Esophagus squamous epithelium (tissue), 5 donors: ENCODE measurements around the gene SGCE. TPM values are rescaled to one million over a fixed set of nuclear protein-coding genes. Genes with fewer than 3 reads are reported as not detected.
A peak's percentile ranks its signal among the peaks of the same experiment; 100 is the strongest.

Experiments used
- DNase-seq: peaks from one replicate; lab custom pipeline; 2025; lab: John Stamatoyannopoulos, UW
- H3K27ac ChIP-seq, 4 donors: fragments of 200-600 bp; sonication (generic); one replicate each; pipeline ENCODE4 v1.5.1; 2016 to 2019; ENCODE audit warnings: mild to moderate bottlenecking in 1 of 4
- H3K27me3 ChIP-seq, 4 donors: fragments of 200-600 bp; sonication (generic); 1 replicate in 3 of 4; 2 replicates in 1 of 4; pipeline versions ENCODE4 v1.5.1 to v1.6.0; 2017 to 2021; ENCODE audit warnings: antibody characterized with exemption in 1 of 4
- H3K36me3 ChIP-seq, 3 donors: fragments of 200-600 bp; sonication (generic); one replicate each; pipeline ENCODE4 v1.5.1; 2016 to 2019
- H3K4me1 ChIP-seq, 3 donors: fragments of 200-600 bp; sonication (generic); one replicate each; pipeline ENCODE4 v1.5.1; 2017 to 2019
- H3K4me3 ChIP-seq, 4 donors: fragments of 200-600 bp; sonication (generic); 1 replicate in 3 of 4; 2 replicates in 1 of 4; pipeline ENCODE4 v1.5.1; 2016 to 2019; ENCODE audit warnings: mild to moderate bottlenecking in 2 of 4, moderate library complexity in 1 of 4
- H3K9me3 ChIP-seq, 3 donors: fragments of 200-600 bp; sonication (generic); one replicate each; pipeline ENCODE4 v1.5.1; 2016 to 2019
- POLR2A ChIP-seq, 4 donors: fragments of 450-650 bp; IDR thresholded peaks; one replicate each; pipeline ENCODE4 v1.6.1; 2017; ENCODE audit warnings: antibody characterized with exemption in 4 of 4, mild to moderate bottlenecking in 4 of 4, moderate library complexity in 3 of 4
- WGBS, 2 donors: methylation state at CpG; one replicate each; pipeline ENCODE4 v1.1.5; 2018; 5-methylcytosine and 5-hydroxymethylcytosine counted together
- intact Hi-C: fragments of 100-400 bp; cut with DNase I; formaldehyde crosslinking; loops from one replicate; pipeline ENCODE4 v1.15.0; 2022
- total RNA-seq, 4 donors: library from RNA; depleted of rRNA; stranded (reverse); fragments of >200 nt; gene quantifications; one replicate each; pipeline ENCODE4 v1.1.0, GENCODE V29; 2016
- TF ChIP-seq, protein P1 (sequence below), 6 experiments: fragments of 450-650 bp in 4 of 6; fragments of 200-600 bp in 2 of 6; sonication (generic) in 2 of 6; IDR thresholded peaks; one replicate each; pipeline ENCODE4 v1.5.1; 2016 to 2019; ENCODE audit warnings: antibody characterized with exemption in 6 of 6, mild to moderate bottlenecking in 4 of 6, moderate library complexity in 4 of 6
- donor health status: DM: yes; HTN: yes; CAD: no.

Gene SGCE
- total RNA-seq, 4 donors from 2014 or later, result 0.38 to 44.8 (median 13.2) TPM

DNA sequence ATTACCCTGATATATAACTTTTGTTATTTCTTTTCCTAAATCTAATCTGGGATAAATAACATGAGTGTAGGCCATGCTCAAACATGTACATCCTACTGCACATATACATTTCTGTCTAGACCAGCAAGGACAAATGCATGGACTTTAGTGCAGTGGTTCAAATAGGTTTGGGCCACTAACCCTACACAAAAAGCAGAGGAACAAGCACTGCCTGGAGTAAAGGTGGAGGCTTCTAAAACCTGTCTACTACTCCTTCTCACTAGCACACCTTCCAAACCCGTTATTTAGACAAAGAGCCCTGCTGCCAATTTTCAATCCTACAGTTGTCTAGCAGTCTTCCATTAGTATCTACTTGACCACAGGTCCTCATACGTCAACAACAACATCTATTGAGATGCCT is 34.8 kb downstream of the SGCE start:
- H3K27me3 ChIP-seq, result no peaks in the 10 kb centered on the region
- H3K4me1 ChIP-seq, result peaks cover 0 to 11% (median 3%) of the 10 kb centered on the region in 3 donors
- H3K4me3 ChIP-seq, result no peak overlapping the region
- H3K27ac ChIP-seq, result peak overlapping the region in 1 of 4 donors; percentile 40
- no peak for TF ChIP-seq POLR2A (IDR thresholded peaks at IDR 0.05)
- TF ChIP-seq, protein P1, sequence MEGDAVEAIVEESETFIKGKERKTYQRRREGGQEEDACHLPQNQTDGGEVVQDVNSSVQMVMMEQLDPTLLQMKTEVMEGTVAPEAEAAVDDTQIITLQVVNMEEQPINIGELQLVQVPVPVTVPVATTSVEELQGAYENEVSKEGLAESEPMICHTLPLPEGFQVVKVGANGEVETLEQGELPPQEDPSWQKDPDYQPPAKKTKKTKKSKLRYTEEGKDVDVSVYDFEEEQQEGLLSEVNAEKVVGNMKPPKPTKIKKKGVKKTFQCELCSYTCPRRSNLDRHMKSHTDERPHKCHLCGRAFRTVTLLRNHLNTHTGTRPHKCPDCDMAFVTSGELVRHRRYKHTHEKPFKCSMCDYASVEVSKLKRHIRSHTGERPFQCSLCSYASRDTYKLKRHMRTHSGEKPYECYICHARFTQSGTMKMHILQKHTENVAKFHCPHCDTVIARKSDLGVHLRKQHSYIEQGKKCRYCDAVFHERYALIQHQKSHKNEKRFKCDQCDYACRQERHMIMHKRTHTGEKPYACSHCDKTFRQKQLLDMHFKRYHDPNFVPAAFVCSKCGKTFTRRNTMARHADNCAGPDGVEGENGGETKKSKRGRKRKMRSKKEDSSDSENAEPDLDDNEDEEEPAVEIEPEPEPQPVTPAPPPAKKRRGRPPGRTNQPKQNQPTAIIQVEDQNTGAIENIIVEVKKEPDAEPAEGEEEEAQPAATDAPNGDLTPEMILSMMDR (IDR thresholded peaks at IDR 0.05), result no peak
- no peaks in the 10 kb centered on the region for H3K36me3 ChIP-seq
- H3K9me3 ChIP-seq, result no peaks in the 10 kb centered on the region
- intact Hi-C loops, result no loop called here
- WGBS, 2 donors, result 66 to 70% methylated on average over 2 of the region's 2 CpGs
- DNase-seq, result no peak

DNA sequence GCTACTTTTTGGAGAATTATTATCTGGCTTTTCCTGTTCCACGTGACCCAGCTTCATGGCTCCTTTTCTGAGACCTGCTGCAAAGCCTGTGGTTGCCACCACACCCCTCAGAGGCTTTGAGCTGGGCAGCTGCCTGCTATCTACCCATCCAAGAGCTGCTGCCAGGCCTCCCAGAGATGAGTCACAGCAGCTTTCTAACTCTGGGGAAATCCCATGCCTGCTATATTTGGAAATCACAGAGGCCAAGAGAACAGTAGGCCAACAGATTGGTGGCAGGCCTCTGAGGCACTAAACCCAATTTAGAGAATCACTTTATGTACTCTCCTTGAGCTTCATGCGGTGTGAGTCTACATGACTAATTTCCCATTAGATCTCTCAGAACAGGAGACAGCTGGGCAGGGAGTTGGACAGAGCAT is 35.2 kb downstream of the SGCE start:
- Histone ChIP-seq H3K4me3 (no peak overlapping the region), H3K36me3 (no peaks in the 10 kb centered on the region), H3K27me3 (no peaks in the 10 kb centered on the region), H3K4me1 (peaks cover 0 to 11% (median 3%) of the 10 kb centered on the region in 3 donors), H3K9me3 (no peaks in the 10 kb centered on the region), H3K27ac (peak overlapping the region in 1 of 4 donors; percentile 40)
- WGBS, 2 donors, result 2 to 13% methylated on average over 2 of the region's 2 CpGs
- no peak for DNase-seq
- intact Hi-C loops, result no loop called here
- TF ChIP-seq, protein P1 (IDR thresholded peaks at IDR 0.05), result no peak
- TF ChIP-seq POLR2A (IDR thresholded peaks at IDR 0.05), result no peak

DNA sequence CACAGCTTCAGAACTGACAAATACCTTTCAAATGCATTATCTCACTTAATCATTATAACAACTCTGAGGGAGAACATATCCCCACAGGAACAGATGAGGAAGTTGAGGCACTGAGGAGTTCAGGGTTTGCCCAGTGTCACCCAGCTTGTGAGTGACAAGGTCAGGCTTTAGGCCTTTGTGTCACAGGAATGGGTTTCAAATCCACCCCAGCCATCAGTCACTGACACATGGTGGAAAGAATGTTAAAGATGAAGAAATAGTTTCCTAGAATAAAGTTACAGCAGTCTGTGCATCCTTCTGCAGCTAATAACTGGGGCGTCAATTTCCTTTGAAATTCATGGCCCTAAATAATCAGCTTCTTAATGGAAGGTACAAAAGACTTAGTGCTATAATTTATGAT is 37.8 kb downstream of the SGCE start:
- intact Hi-C loops, result no loop called here
- WGBS, 2 donors, result 76 to 100% methylated on average over 1 of the region's 1 CpG
- Histone ChIP-seq H3K9me3 (no peaks in the 10 kb centered on the region), H3K27me3 (no peaks in the 10 kb centered on the region), H3K36me3 (no peaks in the 10 kb centered on the region), H3K27ac (no peak overlapping the region), H3K4me3 (no peak overlapping the region), H3K4me1 (peaks cover 0 to 11% (median 3%) of the 10 kb centered on the region in 3 donors)
- TF ChIP-seq, protein P1 (IDR thresholded peaks at IDR 0.05), result no peak
- no peak for TF ChIP-seq POLR2A (IDR thresholded peaks at IDR 0.05)
- DNase-seq, result no peak

DNA sequence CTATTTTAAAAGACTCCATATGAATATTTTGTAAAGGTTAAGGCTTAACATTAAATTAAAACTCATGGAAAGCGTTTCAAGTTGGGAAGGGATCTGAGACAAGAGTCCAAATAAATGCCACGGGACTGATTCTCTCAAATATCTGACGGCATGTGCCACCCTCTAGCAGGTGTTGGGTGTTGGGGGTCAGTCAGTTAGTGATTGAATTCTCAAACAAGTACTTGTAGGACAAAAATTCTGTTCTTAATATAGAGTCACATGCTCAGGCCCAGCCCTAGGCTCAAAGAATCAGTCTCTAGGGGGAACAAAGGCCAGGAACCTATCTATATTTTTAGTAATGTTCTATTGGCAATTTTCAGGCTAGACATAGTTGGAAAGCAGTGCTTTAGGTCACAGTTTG is 39.1 kb downstream of the SGCE start:
- WGBS, 2 donors, result 83 to 96% methylated on average over 3 of the region's 3 CpGs
- intact Hi-C loops, result no loop called here

DNA sequence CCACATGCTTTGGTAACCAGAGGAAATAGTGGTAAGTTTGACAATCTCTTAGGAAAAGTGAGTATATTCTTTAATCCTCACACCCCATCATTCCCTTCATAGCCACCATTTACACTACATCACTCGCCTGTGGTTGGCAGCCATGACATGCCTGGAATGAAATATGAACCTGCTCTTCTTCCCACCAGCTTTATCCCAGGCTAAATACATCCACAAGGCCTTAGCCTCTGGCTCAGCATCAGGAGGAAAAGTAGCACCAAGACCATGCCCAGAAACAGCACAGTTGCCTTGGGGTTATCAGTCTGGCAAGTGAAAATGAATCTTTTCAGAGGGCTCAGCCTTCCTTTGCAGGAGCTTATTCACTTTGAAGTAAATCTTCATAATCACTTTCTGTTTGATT is 40.3 kb downstream of the SGCE start:
- no peaks in the 10 kb centered on the region for H3K9me3 ChIP-seq
- no peaks in the 10 kb centered on the region for H3K36me3 ChIP-seq
- no peak for DNase-seq
- H3K4me3 ChIP-seq, result no peak overlapping the region
- TF ChIP-seq, protein P1 (IDR thresholded peaks at IDR 0.05), result no peak
- no peak for TF ChIP-seq POLR2A (IDR thresholded peaks at IDR 0.05)
- intact Hi-C loops, result no loop called here
- H3K27ac ChIP-seq, result no peak overlapping the region
- 82 to 100% methylated on average over 1 of the region's 1 CpG for WGBS, 2 donors
- H3K4me1 ChIP-seq, result peaks cover 0 to 4% (median 0%) of the 10 kb centered on the region in 3 donors
- H3K27me3 ChIP-seq, result no peaks in the 10 kb centered on the region

More for the DNA sequence above, 39.1 kb downstream of the SGCE start:
- Histone ChIP-seq H3K27me3 (no peaks in the 10 kb centered on the region), H3K9me3 (no peaks in the 10 kb centered on the region), H3K4me1 (peaks cover 0 to 11% (median 3%) of the 10 kb centered on the region in 3 donors), H3K4me3 (no peak overlapping the region), H3K36me3 (no peaks in the 10 kb centered on the region), H3K27ac (no peak overlapping the region)
- TF ChIP-seq, protein P1 (IDR thresholded peaks at IDR 0.05), result no peak
- TF ChIP-seq POLR2A (IDR thresholded peaks at IDR 0.05), result no peak
- DNase-seq, result no peak
